Measurements from ENCODE around the gene NUDT16L1.

NUDT16L1 gene

GRCh38 chr16:4664538-4665418 lies 28.6 kb upstream of the NUDT16L1 start:
- DNase-seq: peak; percentile 47

- DNase-seq: no peak
Measured at GRCh38 chr16:4666537-4667202, 26.7 kb upstream of the NUDT16L1 start.

GRCh38 chr16:4667203-4667963 lies 26.0 kb upstream of the NUDT16L1 start:
- no peak for DNase-seq

- no peak for DNase-seq
Measured at GRCh38 chr16:4668313-4668960, 24.9 kb upstream of the NUDT16L1 start.

GRCh38 chr16:4673387-4674046 lies 19.8 kb upstream of the NUDT16L1 start:
- DNase-seq: no peak

- DNase-seq: no peak
Measured at GRCh38 chr16:4674926-4675530, 18.3 kb upstream of the NUDT16L1 start.

GRCh38 chr16:4675864-4676786 lies 17.2 kb upstream of the NUDT16L1 start:
- peak; percentile 61 for DNase-seq

GRCh38 chr16:4676831-4677230 lies 16.5 kb upstream of the NUDT16L1 start:
- no peak for DNase-seq

GRCh38 chr16:4677390-4677789 lies 16.0 kb upstream of the NUDT16L1 start:
- DNase-seq: no peak

- DNase-seq: no peak
Measured at GRCh38 chr16:4677994-4678393, 15.4 kb upstream of the NUDT16L1 start.

- DNase-seq: no peak
Measured at GRCh38 chr16:4678596-4678995, 14.8 kb upstream of the NUDT16L1 start.

GRCh38 chr16:4679156-4679849 lies 14.1 kb upstream of the NUDT16L1 start:
- no peak for DNase-seq

- DNase-seq: no peak
Measured at GRCh38 chr16:4679850-4680636, 13.3 kb upstream of the NUDT16L1 start.

- no peak for DNase-seq
Measured at GRCh38 chr16:4680673-4681470, 12.5 kb upstream of the NUDT16L1 start.

GRCh38 chr16:4681471-4682083 lies 11.8 kb upstream of the NUDT16L1 start:
- no peak for DNase-seq

GRCh38 chr16:4682084-4682591 lies 11.2 kb upstream of the NUDT16L1 start:
- no peak for DNase-seq

- DNase-seq: no peak
Measured at GRCh38 chr16:4682616-4683254, 10.6 kb upstream of the NUDT16L1 start.

Data from T-helper 9 cell (primary cell).